ENCODE data around the gene CGREF1. TPM values are rescaled to one million over a fixed set of nuclear protein-coding genes. Genes with fewer than 3 reads are reported as not detected.

The CGREF1 gene
- total RNA-seq, 2 experiments from 2014 or later = not detected

DNA sequence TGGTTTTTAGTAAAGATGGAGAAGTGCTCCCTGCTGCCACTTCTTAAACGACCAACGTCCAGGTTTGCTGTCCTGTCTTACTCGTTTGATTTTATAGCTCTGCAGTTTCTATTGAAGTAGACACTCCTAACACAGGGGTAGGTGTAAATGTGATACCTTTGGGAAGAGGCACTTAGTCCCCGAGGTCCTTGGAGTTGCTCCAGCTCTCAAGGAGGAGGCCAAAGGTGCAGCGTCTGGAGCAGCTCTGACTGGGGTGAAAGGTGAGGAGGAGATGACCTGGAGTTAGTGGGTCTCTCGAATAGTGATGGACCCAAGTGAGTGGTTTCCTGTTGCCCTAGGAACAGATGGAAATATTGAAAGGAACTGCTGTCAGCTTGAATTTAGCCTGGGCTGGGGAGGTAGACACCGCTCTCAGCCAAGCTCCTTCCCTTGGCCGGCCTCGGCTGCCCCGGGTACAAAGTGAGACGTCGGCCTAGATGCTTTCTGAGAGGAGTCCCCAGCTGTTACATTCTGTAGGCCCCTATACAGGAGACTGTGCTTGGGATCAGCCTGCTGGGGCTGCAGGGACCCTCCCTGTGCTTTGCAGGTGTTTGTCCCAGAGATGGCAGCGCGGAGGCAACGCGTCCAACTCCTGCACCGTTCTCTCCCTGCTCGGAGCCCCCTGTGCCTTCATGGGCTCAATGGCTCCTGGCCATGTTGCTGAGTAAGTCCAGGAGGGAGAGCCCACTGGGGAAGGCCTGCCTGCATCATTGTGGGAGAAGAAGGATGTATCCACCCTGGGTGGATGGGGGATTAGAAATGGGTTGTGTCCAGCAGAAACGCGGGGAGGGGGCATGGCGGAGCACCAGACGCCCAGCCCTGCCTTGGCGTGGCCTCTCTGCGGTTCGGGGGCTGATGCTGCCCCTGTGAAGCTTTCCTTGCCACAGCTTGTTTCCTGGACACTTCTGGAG is 26.9 kb downstream of the CGREF1 start:
- Histone ChIP-seq H2AFZ (ENCODE audit: low read length) (no peak overlapping the region), H3K4me2 (ENCODE audit: low read length) (no peak overlapping the region), H4K20me1 (ENCODE audit: insufficient read depth, low read length) (no peaks in the 10 kb centered on the region), H3K27ac (ENCODE audit: low read depth, low read length, poor library complexity, severe bottlenecking) (no peak overlapping the region), H3K4me3 (ENCODE audit: low read depth, low read length, poor library complexity, severe bottlenecking) (no peak overlapping the region), H3K79me2 (ENCODE audit: insufficient read depth, low read depth, low read length) (no peaks in the 10 kb centered on the region), H3K36me3 (ENCODE audit: insufficient read depth, low read length) (no peaks in the 10 kb centered on the region), H3K9me2 (ENCODE audit: insufficient read depth, low read length) (no peaks in the 10 kb centered on the region), H3K9me3 (ENCODE audit: low read length) (no peaks in the 10 kb centered on the region), H3K4me1 (ENCODE audit: insufficient read depth, low read length, poor library complexity, severe bottlenecking) (peaks cover 34% of the 10 kb centered on the region)
- DNase-seq (ENCODE audit: low spot score) = no peak
- intact Hi-C loops (cut with micrococcal nuclease; ENCODE audit: unreplicated experiment) = no loop called here
- no TSS peak for BruUV-seq (replicated peaks)
- POLR2A ChIA-PET = interaction anchor here (0.5 to 1.3 kb wide), 2 partner anchors 15 to 201 kb away, joined by 3 to 6 read pairs; no protein-coding TSS in a partner anchor
- no peak for TF ChIP-seq EZH2phosphoT487 (IDR thresholded peaks at IDR 0.05; ENCODE audit: borderline replicate concordance, low read depth, low read length)
- TF ChIP-seq, protein P1, sequence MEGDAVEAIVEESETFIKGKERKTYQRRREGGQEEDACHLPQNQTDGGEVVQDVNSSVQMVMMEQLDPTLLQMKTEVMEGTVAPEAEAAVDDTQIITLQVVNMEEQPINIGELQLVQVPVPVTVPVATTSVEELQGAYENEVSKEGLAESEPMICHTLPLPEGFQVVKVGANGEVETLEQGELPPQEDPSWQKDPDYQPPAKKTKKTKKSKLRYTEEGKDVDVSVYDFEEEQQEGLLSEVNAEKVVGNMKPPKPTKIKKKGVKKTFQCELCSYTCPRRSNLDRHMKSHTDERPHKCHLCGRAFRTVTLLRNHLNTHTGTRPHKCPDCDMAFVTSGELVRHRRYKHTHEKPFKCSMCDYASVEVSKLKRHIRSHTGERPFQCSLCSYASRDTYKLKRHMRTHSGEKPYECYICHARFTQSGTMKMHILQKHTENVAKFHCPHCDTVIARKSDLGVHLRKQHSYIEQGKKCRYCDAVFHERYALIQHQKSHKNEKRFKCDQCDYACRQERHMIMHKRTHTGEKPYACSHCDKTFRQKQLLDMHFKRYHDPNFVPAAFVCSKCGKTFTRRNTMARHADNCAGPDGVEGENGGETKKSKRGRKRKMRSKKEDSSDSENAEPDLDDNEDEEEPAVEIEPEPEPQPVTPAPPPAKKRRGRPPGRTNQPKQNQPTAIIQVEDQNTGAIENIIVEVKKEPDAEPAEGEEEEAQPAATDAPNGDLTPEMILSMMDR (conservative IDR thresholded peaks at IDR 0.05; ENCODE audit: low read length) = no peak
- CTCF ChIA-PET (ENCODE audit: unreplicated experiment) = no interaction called here

DNA sequence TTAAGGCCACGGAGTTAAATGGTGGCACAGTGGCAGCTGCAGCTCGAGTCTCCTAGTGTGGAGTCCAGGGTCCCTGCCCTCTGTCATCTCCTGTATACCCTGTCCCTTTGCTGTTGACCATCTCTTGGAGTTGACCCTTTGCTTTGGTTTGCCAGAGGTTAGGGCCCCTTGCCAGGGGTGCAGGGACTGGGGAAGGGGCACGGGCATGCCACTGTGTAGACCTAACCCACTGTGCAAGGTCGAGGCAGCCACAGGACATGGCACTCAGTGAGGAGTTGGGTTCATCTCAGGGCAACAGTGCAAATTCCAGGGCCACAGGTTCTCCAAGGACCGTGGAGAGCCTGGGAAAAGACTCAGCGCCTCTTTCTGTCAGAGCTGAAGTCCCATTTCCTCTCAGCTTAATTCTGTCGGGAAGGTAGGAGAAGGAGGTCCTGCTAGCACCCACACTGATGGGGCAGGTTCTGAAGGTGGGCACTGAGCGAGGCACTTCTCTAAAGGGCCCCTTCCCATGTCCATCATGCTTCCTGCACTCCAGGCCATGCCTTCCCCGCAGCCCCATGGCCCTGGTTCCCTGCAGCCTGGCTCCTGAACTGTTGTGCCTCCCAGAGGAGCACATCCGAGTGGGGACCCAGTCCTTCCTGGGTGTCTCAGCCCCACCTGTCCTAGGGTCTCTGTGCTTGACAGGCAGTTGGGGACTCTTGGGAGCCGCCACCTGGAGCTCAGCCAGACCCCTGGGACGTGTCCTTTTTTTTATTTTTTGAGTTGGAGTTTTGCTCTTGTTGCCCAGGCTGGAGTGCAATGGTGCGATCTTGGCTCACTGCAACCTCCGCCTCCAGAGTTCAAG is 29.6 kb downstream of the CGREF1 start:
- peak overlapping the region; percentile 99 for H3K4me2 ChIP-seq (ENCODE audit: low read length)
- no peaks in the 10 kb centered on the region for H3K36me3 ChIP-seq (ENCODE audit: insufficient read depth, low read length)
- peak overlapping the region; percentile 73 for H3K4me3 ChIP-seq (ENCODE audit: low read depth, low read length, poor library complexity, severe bottlenecking)
- peaks cover 35% of the 10 kb centered on the region for H3K4me1 ChIP-seq (ENCODE audit: insufficient read depth, low read length, poor library complexity, severe bottlenecking)
- CTCF ChIA-PET (ENCODE audit: unreplicated experiment) = interaction anchor here (0.6 to 0.8 kb wide), 2 partner anchors 212 to 214 kb away, joined by 3 read pairs; no protein-coding TSS in a partner anchor
- H3K27ac ChIP-seq (ENCODE audit: low read depth, low read length, poor library complexity, severe bottlenecking) = no peak overlapping the region
- no peak overlapping the region for H2AFZ ChIP-seq (ENCODE audit: low read length)
- POLR2A ChIA-PET = no interaction called here
- TF ChIP-seq, protein P1 (conservative IDR thresholded peaks at IDR 0.05; ENCODE audit: low read length) = no peak
- H3K79me2 ChIP-seq (ENCODE audit: insufficient read depth, low read depth, low read length) = no peaks in the 10 kb centered on the region
- no peaks in the 10 kb centered on the region for H3K9me2 ChIP-seq (ENCODE audit: insufficient read depth, low read length)
- intact Hi-C loops (cut with micrococcal nuclease; ENCODE audit: unreplicated experiment) = no loop called here
- H3K9me3 ChIP-seq (ENCODE audit: low read length) = no peaks in the 10 kb centered on the region
- no peak for DNase-seq (ENCODE audit: low spot score)
- H4K20me1 ChIP-seq (ENCODE audit: insufficient read depth, low read length) = no peaks in the 10 kb centered on the region
- BruUV-seq (replicated peaks) = no TSS peak
